IMR-90 (cell line): Measurements from ENCODE around the gene ERG28. TPM values are rescaled to one million over a fixed set of nuclear protein-coding genes. Genes with fewer than 3 reads are reported as not detected.

Source experiments
- ATAC-seq: fragments of 200-7000 bp; cut with Tn5 transposase; 2 replicates; pipeline ENCODE4 v1.9.1; 2020; ENCODE audit warnings: low read depth, mild to moderate bottlenecking, moderate library complexity
- BruUV-seq: library from RNA; stranded (reverse); fragments of 400-500 nt; replicated peaks from 2 replicates; lab custom pipeline; 2021; lab: Mats Ljungman, UMichigan
- CTCF ChIA-PET: fragments of 300-600 bp; formaldehyde crosslinking; extraction: SDS; loops from one replicate; lab custom pipeline; 2021; ENCODE audit warnings: antibody characterized with exemption; lab: Yijun Ruan, JAX
- POLR2A ChIA-PET: fragments of 300-600 bp; sonication (Branson Sonifier 250); formaldehyde crosslinking; loops from one replicate; lab custom pipeline; 2022; ENCODE audit warnings: antibody characterized with exemption; ENCODE audit not compliant: unreplicated experiment; lab: Charles Lee
- DNase-seq: peaks from one replicate; pipeline ENCODE4 v3.0.0; 2013
- H2AFZ ChIP-seq: replicated peaks from 2 replicates; pipeline ENCODE3; 2013; ENCODE audit warnings: low read length, mild to moderate bottlenecking; ENCODE audit not compliant: poor library complexity
- H2AK5ac ChIP-seq: 2 replicates; pipeline ENCODE4 v1.6.1; 2013; ENCODE audit warnings: low read depth, low read length, inconsistent platforms
- H2AK9ac ChIP-seq: replicated peaks from 2 replicates; pipeline ENCODE3; 2013; ENCODE audit warnings: mild to moderate bottlenecking, low read depth, low read length, moderate library complexity; ENCODE audit not compliant: poor library complexity
- H2BK120ac ChIP-seq: 2 replicates; pipeline ENCODE4 v1.6.1; 2013; ENCODE audit warnings: low read depth, low read length, inconsistent platforms
- H2BK15ac ChIP-seq: 3 replicates; pipeline ENCODE4 v1.6.1; 2013; ENCODE audit warnings: low read depth, low read length, inconsistent platforms
- H2BK20ac ChIP-seq: 2 replicates; pipeline ENCODE4 v1.6.1; 2013; ENCODE audit warnings: low read depth, mild to moderate bottlenecking, inconsistent platforms, low read length, moderate library complexity
- H2BK5ac ChIP-seq: 2 replicates; pipeline ENCODE4 v1.6.1; 2013; ENCODE audit warnings: mild to moderate bottlenecking, low read depth, low read length, inconsistent platforms; ENCODE audit not compliant: poor library complexity, severe bottlenecking
- H3K14ac ChIP-seq: replicated peaks from 2 replicates; pipeline ENCODE4 v1.6.1; 2013; ENCODE audit warnings: low read depth, low read length, inconsistent platforms
- H3K18ac ChIP-seq: 2 replicates; pipeline ENCODE4 v1.6.1; 2013; ENCODE audit warnings: low read depth, low read length, control low read depth
- H3K23ac ChIP-seq: 2 replicates; pipeline ENCODE4 v1.6.1; 2013; ENCODE audit warnings: low read depth, low read length, inconsistent platforms
- H3K27ac ChIP-seq: 2 replicates; pipeline ENCODE4 v1.5.1; 2013; ENCODE audit warnings: mild to moderate bottlenecking, control low read depth, low read length; ENCODE audit not compliant: insufficient read depth
- H3K27me3 ChIP-seq: 2 replicates; pipeline ENCODE4 v1.6.1; 2013; ENCODE audit warnings: low read length; ENCODE audit not compliant: control insufficient read depth, insufficient read depth
- H3K36me3 ChIP-seq: 2 replicates; pipeline ENCODE4 v1.6.1; 2013; ENCODE audit warnings: low read length, mixed read lengths; ENCODE audit not compliant: control insufficient read depth, insufficient read depth
- H3K4ac ChIP-seq: 2 replicates; pipeline ENCODE4 v1.6.1; 2013; ENCODE audit warnings: low read depth, low read length, inconsistent platforms
- H3K4me1 ChIP-seq: 2 replicates; pipeline ENCODE4 v1.6.1; 2013; ENCODE audit warnings: low read length, mixed read lengths; ENCODE audit not compliant: control insufficient read depth, insufficient read depth
- H3K4me2 ChIP-seq: 2 replicates; pipeline ENCODE4 v1.6.1; 2013; ENCODE audit warnings: low read depth, mild to moderate bottlenecking, control low read depth, low read length, moderate library complexity
- H3K4me3 ChIP-seq: 2 replicates; pipeline ENCODE4 v1.5.1; 2013; ENCODE audit warnings: low read depth, mild to moderate bottlenecking, control low read depth, low read length, moderate library complexity; ENCODE audit not compliant: insufficient read depth
- H3K56ac ChIP-seq: 2 replicates; pipeline ENCODE4 v1.6.1; 2013; ENCODE audit warnings: low read length, inconsistent platforms; ENCODE audit not compliant: insufficient read depth; ENCODE audit errors: extremely low read depth
- H3K79me1 ChIP-seq, 2 experiments: 2 replicates each; pipeline ENCODE4 v1.6.1; 2013; ENCODE audit warnings: low read length in 2 of 2, inconsistent platforms in 1 of 2, low read depth in 1 of 2
- H3K9ac ChIP-seq: 2 replicates; pipeline ENCODE4 v1.6.1; 2013; ENCODE audit warnings: low read depth, low read length, control low read depth
- H3K9me1 ChIP-seq: 2 replicates; pipeline ENCODE4 v1.6.1; 2013; ENCODE audit warnings: low read length, inconsistent platforms; ENCODE audit not compliant: insufficient read depth
- H3K9me3 ChIP-seq: 2 replicates; pipeline ENCODE4 v1.6.1; 2013; ENCODE audit warnings: low read length; ENCODE audit not compliant: control insufficient read depth, insufficient read depth
- H4K20me1 ChIP-seq: 2 replicates; pipeline ENCODE4 v1.6.1; 2013; ENCODE audit warnings: low read length, inconsistent platforms; ENCODE audit not compliant: insufficient read depth
- H4K5ac ChIP-seq: 2 replicates; pipeline ENCODE4 v1.6.1; 2013; ENCODE audit warnings: mild to moderate bottlenecking, low read depth, low read length, control low read depth
- H4K8ac ChIP-seq, 2 experiments: 2 replicates each; pipeline ENCODE4 v1.6.1; 2013; ENCODE audit warnings: low read depth in 2 of 2, low read length in 2 of 2, control low read depth in 1 of 2, inconsistent platforms in 1 of 2
- H4K91ac ChIP-seq: 2 replicates; pipeline ENCODE4 v1.6.1; 2013; ENCODE audit warnings: low read depth, low read length, inconsistent platforms; ENCODE audit not compliant: insufficient read depth
- BHLHE40 ChIP-seq: fragments of 150-350 bp; IDR thresholded peaks from 2 replicates; pipeline ENCODE4 v1.6.1; 2016; ENCODE audit warnings: mild to moderate bottlenecking, low read depth, low read length
- CEBPB ChIP-seq: IDR thresholded peaks from 2 replicates; pipeline ENCODE4 v1.6.1; 2012; ENCODE audit warnings: low read depth, low read length, improper control_type of control experiment
- CHD1 ChIP-seq: IDR thresholded peaks from 2 replicates; pipeline ENCODE4 v1.6.1; 2012; ENCODE audit warnings: low read depth, low read length, improper control_type of control experiment
- FOS ChIP-seq: fragments of 150-350 bp; IDR thresholded peaks from 2 replicates; pipeline ENCODE4 v1.6.1; 2016; ENCODE audit warnings: low read depth, low read length
- MAZ ChIP-seq: IDR thresholded peaks from 2 replicates; pipeline ENCODE4 v1.6.1; 2012; ENCODE audit warnings: low read depth, mild to moderate bottlenecking, low read length, improper control_type of control experiment, moderate library complexity, borderline replicate concordance
- MXI1 ChIP-seq: IDR thresholded peaks from 2 replicates; pipeline ENCODE4 v1.6.1; 2012; ENCODE audit warnings: low read depth, mild to moderate bottlenecking, low read length, moderate library complexity, borderline replicate concordance
- POLR2A ChIP-seq: IDR thresholded peaks from 2 replicates; pipeline ENCODE4 v1.6.1; 2012; ENCODE audit warnings: mild to moderate bottlenecking, low read depth, low read length
- RAD21 ChIP-seq: IDR thresholded peaks from 2 replicates; pipeline ENCODE4 v1.6.1; 2012; ENCODE audit warnings: low read length, improper control_type of control experiment
- RCOR1 ChIP-seq: IDR thresholded peaks from 2 replicates; pipeline ENCODE4 v1.6.1; 2012; ENCODE audit warnings: mild to moderate bottlenecking, low read length, improper control_type of control experiment; ENCODE audit not compliant: insufficient replicate concordance
- RFX5 ChIP-seq: IDR thresholded peaks from 2 replicates; pipeline ENCODE4 v1.8.0; 2012; ENCODE audit warnings: low read depth, mild to moderate bottlenecking, low read length, moderate library complexity
- SMC3 ChIP-seq: fragments of 150-350 bp; IDR thresholded peaks from 2 replicates; pipeline ENCODE4 v1.6.1; 2016; ENCODE audit warnings: low read depth, mild to moderate bottlenecking, antibody characterized with exemption, low read length, moderate library complexity
- WGBS, 2 experiments: methylation state at CpG; one replicate each; pipeline versions ENCODE4 v1.1.5 to v1.1.7; 2013; ENCODE audit warnings: missing lambda C conversion rate in 2 of 2; ENCODE audit not compliant: insufficient read length in 1 of 2; ENCODE audit errors: extremely low coverage in 2 of 2; 5-methylcytosine and 5-hydroxymethylcytosine counted together
- dilution Hi-C: fragments of 300-500 bp; cut with HindIII; formaldehyde crosslinking; loops from one replicate; pipeline ENCODE4 v1.14.3; 2018; ENCODE audit warnings: low sequenced_read_pairs; ENCODE audit not compliant: unreplicated experiment
- in situ Hi-C: fragments of 300-500 bp; cut with MboI; formaldehyde crosslinking; loops from 3 replicates; pipeline ENCODE4 v1.14.3; 2019; ENCODE audit warnings: low sequenced_read_pairs, inconsistent platforms, mixed read lengths
- intact Hi-C: fragments of 100-400 bp; cut with micrococcal nuclease; formaldehyde crosslinking; loops from 2 replicates; pipeline ENCODE4 v1.10.0; 2022
- polyA plus RNA-seq, 3 experiments: library from polyadenylated mRNA; depleted of rRNA; stranded (reverse); fragments of >200 nt; gene quantifications; 2 replicates each; pipeline ENCODE4 v1.2.3, GENCODE V29; 2012; ENCODE audit warnings: low replicate concordance in 1 of 3
- total RNA-seq: library from RNA; depleted of rRNA; stranded (reverse); fragments of >200 nt; gene quantifications from 2 replicates; pipeline ENCODE4 v1.2.3, GENCODE V29; 2012
- TF ChIP-seq, protein P1 (sequence below): conservative IDR thresholded peaks from 2 replicates; pipeline ENCODE4 v1.5.1; 2012; ENCODE audit warnings: mild to moderate bottlenecking, low read depth, low read length, improper control_type of control experiment
- TF ChIP-seq, protein P2 (sequence below): fragments of 150-350 bp; IDR thresholded peaks from 2 replicates; pipeline ENCODE4 v1.6.1; 2016; ENCODE audit warnings: low read depth, mild to moderate bottlenecking, low read length, moderate library complexity, borderline replicate concordance
- TF ChIP-seq, protein P3 (sequence below): fragments of 150-350 bp; IDR thresholded peaks from 2 replicates; pipeline ENCODE4 v1.6.1; 2017; ENCODE audit warnings: mild to moderate bottlenecking, antibody characterized with exemption, low read length, low read depth

The ERG28 gene
- total and polyA plus RNA-seq, 2 of the 4 experiments (the other 2 are of a cell fraction) = 0.90 to 15.4 TPM

DNA sequence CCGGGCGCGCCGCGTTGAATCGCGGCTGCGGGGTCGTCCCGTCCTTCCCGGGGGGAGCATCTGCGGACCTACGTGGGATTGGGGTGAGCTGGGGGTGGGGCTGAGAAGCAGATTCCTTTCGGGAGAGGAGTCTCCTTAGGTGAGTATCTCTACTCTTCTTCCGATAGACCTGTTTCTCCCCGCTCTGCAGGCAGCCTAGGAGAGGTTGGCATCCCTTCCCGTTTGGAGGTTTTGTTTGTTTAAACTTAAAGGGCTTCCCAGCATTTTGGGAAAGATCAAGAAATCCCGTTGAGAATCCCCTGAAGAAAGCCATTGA, 781 bp upstream of the ERG28 start:
- H3K4me1 ChIP-seq = no peaks in the 10 kb centered on the region
- H2BK5ac ChIP-seq = peak overlapping the region; percentile 12
- no peaks in the 10 kb centered on the region for H3K9me1 ChIP-seq
- no peak overlapping the region for H2AK5ac ChIP-seq
- peak overlapping the region; percentile 56 for H3K9ac ChIP-seq
- H3K14ac ChIP-seq = no peak overlapping the region
- peak overlapping the region; percentile 19; the same call in 1 of the 2 replicates for H3K27ac ChIP-seq
- in situ Hi-C loops = no loop called here
- no peak overlapping the region for H2BK120ac ChIP-seq
- no peak overlapping the region for H2BK20ac ChIP-seq
- ChIA-PET POLR2A (no interaction called here), CTCF (interaction anchor here (0.6 to 1.3 kb wide), 2 partner anchors 84 to 394 kb away, joined by 3 to 12 read pairs; no protein-coding TSS in a partner anchor)
- DNase-seq (no peak), ATAC-seq (peak; percentile 5)
- H3K9me3 ChIP-seq = no peaks in the 10 kb centered on the region
- H3K56ac ChIP-seq = peak overlapping the region; percentile 41; the same call in 1 of the 2 replicates
- peak overlapping the region; percentile 35; the same call in 1 of the 2 replicates for H3K23ac ChIP-seq
- WGBS, 2 experiments = 2% methylated on average over 10 of the region's 18 CpGs; no CpG with 5 or more reads in 1 of the 2 experiments
- H3K79me1 ChIP-seq = peaks cover 3 to 11% of the 10 kb centered on the region in 2 experiments; a peak in 3 of 4 replicates
- dilution Hi-C loops = no loop called here
- H2BK15ac ChIP-seq = no peak overlapping the region
- peak overlapping the region; percentile 67 for H2AK9ac ChIP-seq
- peak overlapping the region; percentile 55; the same call in 1 of the 2 replicates for H3K4ac ChIP-seq
- H3K18ac ChIP-seq = no peak overlapping the region
- no peaks in the 10 kb centered on the region for H3K27me3 ChIP-seq
- intact Hi-C loops = no loop called here
- no TSS peak for BruUV-seq
- H3K4me3 ChIP-seq = peak overlapping the region; percentile 88
- no peak overlapping the region for H4K91ac ChIP-seq
- no peaks in the 10 kb centered on the region for H4K20me1 ChIP-seq
- TF ChIP-seq, protein P1, sequence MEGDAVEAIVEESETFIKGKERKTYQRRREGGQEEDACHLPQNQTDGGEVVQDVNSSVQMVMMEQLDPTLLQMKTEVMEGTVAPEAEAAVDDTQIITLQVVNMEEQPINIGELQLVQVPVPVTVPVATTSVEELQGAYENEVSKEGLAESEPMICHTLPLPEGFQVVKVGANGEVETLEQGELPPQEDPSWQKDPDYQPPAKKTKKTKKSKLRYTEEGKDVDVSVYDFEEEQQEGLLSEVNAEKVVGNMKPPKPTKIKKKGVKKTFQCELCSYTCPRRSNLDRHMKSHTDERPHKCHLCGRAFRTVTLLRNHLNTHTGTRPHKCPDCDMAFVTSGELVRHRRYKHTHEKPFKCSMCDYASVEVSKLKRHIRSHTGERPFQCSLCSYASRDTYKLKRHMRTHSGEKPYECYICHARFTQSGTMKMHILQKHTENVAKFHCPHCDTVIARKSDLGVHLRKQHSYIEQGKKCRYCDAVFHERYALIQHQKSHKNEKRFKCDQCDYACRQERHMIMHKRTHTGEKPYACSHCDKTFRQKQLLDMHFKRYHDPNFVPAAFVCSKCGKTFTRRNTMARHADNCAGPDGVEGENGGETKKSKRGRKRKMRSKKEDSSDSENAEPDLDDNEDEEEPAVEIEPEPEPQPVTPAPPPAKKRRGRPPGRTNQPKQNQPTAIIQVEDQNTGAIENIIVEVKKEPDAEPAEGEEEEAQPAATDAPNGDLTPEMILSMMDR = no peak
- TF ChIP-seq, protein P2, sequence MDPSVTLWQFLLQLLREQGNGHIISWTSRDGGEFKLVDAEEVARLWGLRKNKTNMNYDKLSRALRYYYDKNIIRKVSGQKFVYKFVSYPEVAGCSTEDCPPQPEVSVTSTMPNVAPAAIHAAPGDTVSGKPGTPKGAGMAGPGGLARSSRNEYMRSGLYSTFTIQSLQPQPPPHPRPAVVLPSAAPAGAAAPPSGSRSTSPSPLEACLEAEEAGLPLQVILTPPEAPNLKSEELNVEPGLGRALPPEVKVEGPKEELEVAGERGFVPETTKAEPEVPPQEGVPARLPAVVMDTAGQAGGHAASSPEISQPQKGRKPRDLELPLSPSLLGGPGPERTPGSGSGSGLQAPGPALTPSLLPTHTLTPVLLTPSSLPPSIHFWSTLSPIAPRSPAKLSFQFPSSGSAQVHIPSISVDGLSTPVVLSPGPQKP = no peak
- TF ChIP-seq FOS (no peak), RFX5 (no peak), BHLHE40 (no peak), CEBPB (no peak), SMC3 (no peak), POLR2A (no peak), CHD1 (no peak; the same call in 1 of the 2 replicates), MXI1 (no peak), MAZ (no peak), RAD21 (no peak), RCOR1 (no peak)
- TF ChIP-seq, protein P3, sequence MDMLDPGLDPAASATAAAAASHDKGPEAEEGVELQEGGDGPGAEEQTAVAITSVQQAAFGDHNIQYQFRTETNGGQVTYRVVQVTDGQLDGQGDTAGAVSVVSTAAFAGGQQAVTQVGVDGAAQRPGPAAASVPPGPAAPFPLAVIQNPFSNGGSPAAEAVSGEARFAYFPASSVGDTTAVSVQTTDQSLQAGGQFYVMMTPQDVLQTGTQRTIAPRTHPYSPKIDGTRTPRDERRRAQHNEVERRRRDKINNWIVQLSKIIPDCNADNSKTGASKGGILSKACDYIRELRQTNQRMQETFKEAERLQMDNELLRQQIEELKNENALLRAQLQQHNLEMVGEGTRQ = no peak
- peak overlapping the region; percentile 92 for H2AFZ ChIP-seq
- H3K36me3 ChIP-seq = peaks cover 1% of the 10 kb centered on the region; the same call in 1 of the 2 replicates
- H3K4me2 ChIP-seq = peak overlapping the region; percentile 88
- peak overlapping the region; percentile 2 to 72; a peak in 3 of 4 replicates for H4K8ac ChIP-seq
- 0 out of 2 replicates have a peak overlapping the region, but pooled peaks have one; percentile 5 for H4K5ac ChIP-seq
